Activated CD8-positive, alpha-beta memory T cell treated with anti-CD3 and anti-CD28 coated beads for 48 hours (primary cell): ENCODE data around the gene EPB41.

Experiments
- DNase-seq, 3 experiments: peaks; one replicate each; pipeline ENCODE4 v3.0.0-alpha.2; 2020; ENCODE audit warnings: low read depth in 2 of 3, low spot score in 2 of 3

The EPB41 gene

GRCh38 chr1:28974432-28974831, 60.1 kb downstream of the EPB41 start:
- DNase-seq = no peak

GRCh38 chr1:28976248-28976647, 61.9 kb downstream of the EPB41 start:
- no peak for DNase-seq

- no peak for DNase-seq
These were observed 66.8 kb downstream of the EPB41 start for GRCh38 chr1:28981210-28981609.

GRCh38 chr1:28982198-28982597, 67.8 kb downstream of the EPB41 start:
- DNase-seq = no peak

GRCh38 chr1:28983091-28983490, 68.7 kb downstream of the EPB41 start:
- no peak for DNase-seq

GRCh38 chr1:28983509-28984310, 69.3 kb downstream of the EPB41 start:
- DNase-seq = no peak

- no peak for DNase-seq
These were observed 69.9 kb downstream of the EPB41 start for GRCh38 chr1:28984311-28984684.

GRCh38 chr1:28985427-28985826, 71.1 kb downstream of the EPB41 start:
- no peak for DNase-seq

GRCh38 chr1:28986306-28986910, 72.0 kb downstream of the EPB41 start:
- no peak for DNase-seq

- no peak for DNase-seq
These were observed 88.4 kb downstream of the EPB41 start for GRCh38 chr1:29002792-29003191.

- no peak for DNase-seq
These were observed 89.9 kb downstream of the EPB41 start for GRCh38 chr1:29004288-29004687.

- no peak for DNase-seq
These were observed 90.4 kb downstream of the EPB41 start for GRCh38 chr1:29004798-29005197.

GRCh38 chr1:29011775-29012174, 97.4 kb downstream of the EPB41 start:
- DNase-seq = no peak

- DNase-seq = no peak
These were observed 102.9 kb downstream of the EPB41 start for GRCh38 chr1:29017235-29017634.

- no peak for DNase-seq
These were observed 103.8 kb downstream of the EPB41 start for GRCh38 chr1:29017975-29018712.

- no peak for DNase-seq
These were observed 108.3 kb downstream of the EPB41 start for GRCh38 chr1:29022620-29023019.

- DNase-seq = no peak
These were observed 115.3 kb downstream of the EPB41 start for GRCh38 chr1:29029667-29030066.

GRCh38 chr1:29032841-29033240, 118.5 kb downstream of the EPB41 start:
- no peak for DNase-seq

- no peak for DNase-seq
These were observed 119.6 kb downstream of the EPB41 start for GRCh38 chr1:29033829-29034466.

GRCh38 chr1:29043274-29043965, 129.1 kb downstream of the EPB41 start:
- DNase-seq = no peak

GRCh38 chr1:29044010-29044409, 129.6 kb downstream of the EPB41 start:
- DNase-seq = no peak
